Thyroid gland (tissue), 4 donors: ENCODE measurements around the gene NISCH. TPM values are rescaled to one million over a fixed set of nuclear protein-coding genes. Genes with fewer than 3 reads are reported as not detected.

ENCODE experiments used
- DNase-seq, 2 donors: peaks; one replicate each; pipeline ENCODE4 v3.0.0-alpha.2; 2019
- H3K27ac ChIP-seq, 3 donors: fragments of 200-600 bp; sonication (generic); 1 replicate in 2 of 3; 2 replicates in 1 of 3; pipeline ENCODE4 v1.5.1; 2016 to 2019; ENCODE audit warnings: mild to moderate bottlenecking in 1 of 3, moderate library complexity in 1 of 3
- H3K27me3 ChIP-seq: fragments of 200-600 bp; sonication (generic); one replicate; pipeline ENCODE4 v1.5.1; 2019
- H3K36me3 ChIP-seq, 2 donors: fragments of 200-600 bp; sonication (generic); one replicate each; pipeline ENCODE4 v1.5.1; 2016 to 2019
- H3K4me1 ChIP-seq, 2 donors: fragments of 200-600 bp; sonication (generic); one replicate each; pipeline ENCODE4 v1.5.1; 2017 to 2019
- H3K4me3 ChIP-seq, 3 donors: fragments of 200-600 bp; sonication (generic); replicated peaks in 1 of 3; 1 replicate in 2 of 3; 2 replicates in 1 of 3; pipeline ENCODE4 v1.5.1; 2016; ENCODE audit warnings: mild to moderate bottlenecking in 1 of 3
- H3K9me3 ChIP-seq: fragments of 200-600 bp; sonication (generic); one replicate; pipeline ENCODE4 v1.5.1; 2017
- POLR2A ChIP-seq, 2 donors: fragments of 450-650 bp; IDR thresholded peaks; one replicate each; pipeline ENCODE4 v1.6.1; 2017; ENCODE audit warnings: antibody characterized with exemption in 2 of 2, mild to moderate bottlenecking in 2 of 2, moderate library complexity in 1 of 2
- WGBS, 2 donors: methylation state at CpG; one replicate each; pipeline ENCODE4 v1.1.5; 2017; 5-methylcytosine and 5-hydroxymethylcytosine counted together
- intact Hi-C: fragments of 100-400 bp; cut with DNase I; formaldehyde crosslinking; loops from one replicate; pipeline ENCODE4 v1.15.1; 2023
- total RNA-seq, 4 donors: library from RNA; depleted of rRNA; stranded (reverse); fragments of >200 nt; gene quantifications; one replicate each; pipeline ENCODE4 v1.2.3, GENCODE V29; 2016
- TF ChIP-seq, protein P1 (sequence below), 6 experiments: fragments of 200-600 bp in 3 of 6; fragments of 450-650 bp in 3 of 6; sonication (generic) in 3 of 6; IDR thresholded peaks; one replicate each; pipeline ENCODE4 v1.5.1; 2016 to 2019; ENCODE audit warnings: antibody characterized with exemption in 6 of 6, mild to moderate bottlenecking in 2 of 6, inconsistent platforms in 1 of 6, moderate library complexity in 1 of 6

The NISCH gene
- total RNA-seq, 4 donors from 2014 or later = 71.8 to 88.2 (median 86.2) TPM

DNA sequence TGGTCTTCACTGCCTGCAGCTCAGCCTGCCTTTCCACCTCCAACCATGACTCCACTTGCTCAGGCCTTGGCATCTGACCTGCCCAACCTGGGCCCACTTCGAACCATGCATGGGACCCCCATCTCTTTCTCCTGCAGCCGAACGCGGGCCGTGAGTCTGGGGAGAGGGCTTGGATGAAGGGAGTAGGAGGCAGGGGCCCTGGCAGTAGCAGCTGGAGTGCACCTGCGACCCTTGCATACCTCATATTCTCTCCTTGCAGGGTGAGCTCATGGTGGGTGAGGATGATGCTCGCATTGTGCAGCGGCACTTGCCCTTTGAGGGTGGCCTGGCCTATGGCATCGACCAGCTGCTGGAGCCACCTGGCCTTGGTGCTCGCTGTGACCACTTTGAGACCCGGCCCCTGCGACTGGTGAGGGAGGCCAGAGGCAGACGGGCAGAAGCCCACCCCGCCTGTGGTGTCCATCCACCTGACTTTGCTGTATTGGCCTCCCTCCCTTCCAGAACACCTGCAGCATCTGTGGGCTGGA, 64.8 kb downstream of the NISCH start:
- no peak for TF ChIP-seq POLR2A (IDR thresholded peaks at IDR 0.05)
- TF ChIP-seq, protein P1, sequence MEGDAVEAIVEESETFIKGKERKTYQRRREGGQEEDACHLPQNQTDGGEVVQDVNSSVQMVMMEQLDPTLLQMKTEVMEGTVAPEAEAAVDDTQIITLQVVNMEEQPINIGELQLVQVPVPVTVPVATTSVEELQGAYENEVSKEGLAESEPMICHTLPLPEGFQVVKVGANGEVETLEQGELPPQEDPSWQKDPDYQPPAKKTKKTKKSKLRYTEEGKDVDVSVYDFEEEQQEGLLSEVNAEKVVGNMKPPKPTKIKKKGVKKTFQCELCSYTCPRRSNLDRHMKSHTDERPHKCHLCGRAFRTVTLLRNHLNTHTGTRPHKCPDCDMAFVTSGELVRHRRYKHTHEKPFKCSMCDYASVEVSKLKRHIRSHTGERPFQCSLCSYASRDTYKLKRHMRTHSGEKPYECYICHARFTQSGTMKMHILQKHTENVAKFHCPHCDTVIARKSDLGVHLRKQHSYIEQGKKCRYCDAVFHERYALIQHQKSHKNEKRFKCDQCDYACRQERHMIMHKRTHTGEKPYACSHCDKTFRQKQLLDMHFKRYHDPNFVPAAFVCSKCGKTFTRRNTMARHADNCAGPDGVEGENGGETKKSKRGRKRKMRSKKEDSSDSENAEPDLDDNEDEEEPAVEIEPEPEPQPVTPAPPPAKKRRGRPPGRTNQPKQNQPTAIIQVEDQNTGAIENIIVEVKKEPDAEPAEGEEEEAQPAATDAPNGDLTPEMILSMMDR (IDR thresholded peaks at IDR 0.05) = no peak
- peaks cover 4 to 7% of the 10 kb centered on the region in 2 donors for H3K36me3 ChIP-seq
- H3K9me3 ChIP-seq = no peaks in the 10 kb centered on the region
- intact Hi-C loops = no loop called here
- H3K27me3 ChIP-seq = no peaks in the 10 kb centered on the region
- WGBS, 2 donors = 90 to 96% methylated on average over 12 to 13 of the region's 14 CpGs
- H3K27ac ChIP-seq = no peak overlapping the region
- H3K4me3 ChIP-seq = no peak overlapping the region
- no peak for DNase-seq
- H3K4me1 ChIP-seq = peaks cover 6 to 18% of the 10 kb centered on the region in 2 donors

DNA sequence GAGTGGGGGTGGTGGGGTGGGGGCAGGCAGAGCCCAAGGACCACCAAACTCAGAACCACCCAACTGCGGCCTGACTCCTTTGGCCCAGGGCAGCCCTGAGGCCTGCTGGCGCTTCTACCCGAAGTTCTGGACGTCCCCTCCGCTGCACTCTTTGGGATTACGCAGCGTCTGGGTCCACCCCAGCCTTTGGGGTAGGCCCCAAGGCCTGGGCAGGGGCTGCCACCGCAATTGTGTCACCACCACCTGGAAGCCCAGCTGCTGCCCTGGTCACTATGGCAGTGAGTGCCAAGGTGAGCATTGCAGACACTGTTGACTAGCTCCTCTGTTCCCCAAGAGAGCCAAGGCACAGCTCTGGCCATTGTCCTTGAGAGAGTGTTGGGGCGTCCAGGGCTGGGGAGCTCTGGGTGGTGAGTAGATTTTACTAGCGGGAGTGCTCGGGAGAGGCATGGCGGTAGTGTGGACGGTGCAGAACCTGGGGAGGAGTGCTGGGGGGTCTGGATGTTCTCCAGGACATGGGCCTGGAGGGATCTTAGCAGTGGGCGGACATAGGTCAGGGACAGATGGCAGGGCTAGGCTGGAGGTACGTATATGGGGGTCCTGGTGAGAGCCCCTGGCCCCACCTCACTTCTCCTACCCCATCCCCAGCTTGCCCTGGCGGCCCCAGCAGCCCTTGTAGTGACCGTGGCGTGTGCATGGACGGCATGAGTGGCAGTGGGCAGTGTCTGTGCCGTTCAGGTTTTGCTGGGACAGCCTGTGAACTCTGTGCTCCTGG, 65.5 kb downstream of the NISCH start:
- no peak overlapping the region for H3K4me3 ChIP-seq
- DNase-seq = no peak
- H3K27me3 ChIP-seq = no peaks in the 10 kb centered on the region
- peaks cover 13 to 25% of the 10 kb centered on the region in 2 donors for H3K4me1 ChIP-seq
- H3K27ac ChIP-seq = no peak overlapping the region
- TF ChIP-seq, protein P1 (IDR thresholded peaks at IDR 0.05) = no peak
- no peak for TF ChIP-seq POLR2A (IDR thresholded peaks at IDR 0.05)
- intact Hi-C loops = no loop called here
- H3K36me3 ChIP-seq = peaks cover 4 to 7% of the 10 kb centered on the region in 2 donors
- WGBS, 2 donors = 86 to 90% methylated on average over 14 to 20 of the region's 20 CpGs
- no peaks in the 10 kb centered on the region for H3K9me3 ChIP-seq

DNA sequence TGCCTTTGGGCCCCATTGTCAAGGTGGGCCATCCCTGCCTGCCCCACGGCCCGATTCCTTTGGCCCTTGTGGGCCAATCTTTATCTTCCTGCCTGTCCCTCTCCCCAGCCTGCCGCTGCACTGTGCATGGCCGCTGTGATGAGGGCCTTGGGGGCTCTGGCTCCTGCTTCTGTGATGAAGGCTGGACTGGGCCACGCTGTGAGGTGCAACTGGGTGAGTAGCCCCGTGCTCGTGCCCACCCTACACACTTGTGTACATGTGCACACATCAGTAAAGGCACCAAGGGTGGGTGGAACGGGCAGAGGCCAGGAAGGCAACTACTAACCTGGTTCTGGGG, 66.1 kb downstream of the NISCH start:
- Histone ChIP-seq H3K4me3 (no peak overlapping the region), H3K9me3 (no peaks in the 10 kb centered on the region), H3K27me3 (no peaks in the 10 kb centered on the region), H3K4me1 (peaks cover 19 to 30% of the 10 kb centered on the region in 2 donors), H3K27ac (no peak overlapping the region), H3K36me3 (peaks cover 4 to 7% of the 10 kb centered on the region in 2 donors)
- intact Hi-C loops = no loop called here
- no peak for TF ChIP-seq POLR2A (IDR thresholded peaks at IDR 0.05)
- TF ChIP-seq, protein P1 (IDR thresholded peaks at IDR 0.05) = no peak
- no peak for DNase-seq
- WGBS, 2 donors = 88 to 92% methylated on average over 3 to 8 of the region's 8 CpGs

DNA sequence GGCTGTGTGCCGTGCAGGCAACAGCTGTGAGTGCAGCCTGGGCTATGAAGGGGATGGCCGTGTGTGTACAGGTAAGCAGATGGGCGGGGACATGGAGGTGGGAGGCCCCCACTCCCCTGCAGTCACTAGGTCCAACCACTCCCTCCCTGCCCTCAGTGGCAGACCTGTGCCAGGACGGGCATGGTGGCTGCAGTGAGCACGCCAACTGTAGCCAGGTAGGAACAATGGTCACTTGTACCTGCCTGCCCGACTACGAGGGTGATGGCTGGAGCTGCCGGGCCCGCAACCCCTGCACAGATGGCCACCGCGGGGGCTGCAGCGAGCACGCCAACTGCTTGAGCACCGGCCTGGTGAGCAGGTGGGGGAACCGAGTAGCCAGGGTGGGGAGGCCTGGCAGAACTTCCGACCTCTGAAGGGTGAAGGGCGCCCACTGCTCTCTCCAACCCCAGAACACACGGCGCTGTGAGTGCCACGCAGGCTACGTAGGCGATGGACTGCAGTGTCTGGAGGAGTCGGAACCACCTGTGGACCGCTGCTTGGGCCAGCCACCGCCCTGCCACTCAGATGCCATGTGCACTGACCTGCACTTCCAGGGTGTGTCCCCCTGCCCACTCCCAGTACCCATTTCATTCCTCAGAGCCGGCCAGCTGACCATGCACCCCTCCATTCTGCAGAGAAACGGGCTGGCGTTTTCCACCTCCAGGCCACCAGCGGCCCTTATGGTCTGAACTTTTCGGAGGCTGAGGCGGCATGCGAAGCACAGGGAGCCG, 66.7 kb downstream of the NISCH start:
- no peak for TF ChIP-seq POLR2A (IDR thresholded peaks at IDR 0.05)
- TF ChIP-seq, protein P1 (IDR thresholded peaks at IDR 0.05) = no peak
- 92 to 97% methylated on average over 23 to 25 of the region's 33 CpGs for WGBS, 2 donors
- intact Hi-C loops = no loop called here
- Histone ChIP-seq H3K4me1 (peaks cover 21 to 37% of the 10 kb centered on the region in 2 donors), H3K36me3 (peaks cover 4 to 7% of the 10 kb centered on the region in 2 donors), H3K27me3 (no peaks in the 10 kb centered on the region), H3K27ac (no peak overlapping the region), H3K4me3 (no peak overlapping the region), H3K9me3 (no peaks in the 10 kb centered on the region)
- no peak for DNase-seq
